ENCODE results near the gene IL15RA. TPM values are rescaled to one million over a fixed set of nuclear protein-coding genes. Genes with fewer than 3 reads are reported as not detected.

IL15RA gene
- total and polyA plus RNA-seq, 5 donors from 2014 or later, result 9.1 to 17.7 (median 9.9) TPM

GRCh38 chr10:5956146-5956936 lies 21.0 kb downstream of the IL15RA start:
- Mint-ChIP-seq H3K4me1 (no peaks in the 10 kb centered on the region), H3K4me3 (no peak overlapping the region), H3K9me3 (no peaks in the 10 kb centered on the region), H3K36me3 (peaks cover 25% of the 10 kb centered on the region), H3K27ac (no peak overlapping the region), H3K27me3 (no peaks in the 10 kb centered on the region)
- Histone ChIP-seq H3K4me1 (ENCODE audit: control insufficient read depth, insufficient read depth, low read length, poor library complexity, severe bottlenecking) (no peaks in the 10 kb centered on the region), H3K9me3 (ENCODE audit: control insufficient read depth in 2 of 2, low read length in 2 of 2) (no peaks in the 10 kb centered on the region), H3K36me3 (ENCODE audit: control insufficient read depth, insufficient read depth, low read length) (peaks cover 43% of the 10 kb centered on the region), H3K4me3 (ENCODE audit: low read depth, low read length) (no peak overlapping the region), H3K27ac (ENCODE audit: insufficient read depth, low read length, poor library complexity, severe bottlenecking) (no peak overlapping the region), H3K27me3 (ENCODE audit: control insufficient read depth, insufficient read depth, low read length) (no peaks in the 10 kb centered on the region)
- DNase-seq (no peak), ATAC-seq (ENCODE audit: low read depth in 2 of 2) (no peak)

- Mint-ChIP-seq H3K36me3 (peaks cover 13% of the 10 kb centered on the region), H3K27me3 (no peaks in the 10 kb centered on the region), H3K9me3 (no peaks in the 10 kb centered on the region), H3K4me3 (peak overlapping the region in 1 of 4 donors; percentile 28), H3K27ac (peak overlapping the region in 1 of 3 donors; percentile 67), H3K4me1 (peaks cover 0 to 3% (median 1%) of the 10 kb centered on the region in 4 donors)
- H3K4me1 ChIP-seq (ENCODE audit: control insufficient read depth, insufficient read depth, low read length, poor library complexity, severe bottlenecking), result no peaks in the 10 kb centered on the region
- no peak overlapping the region for H3K27ac ChIP-seq (ENCODE audit: insufficient read depth, low read length, poor library complexity, severe bottlenecking)
- no peaks in the 10 kb centered on the region for H3K9me3 ChIP-seq (ENCODE audit: control insufficient read depth in 2 of 2, low read length in 2 of 2)
- DNase-seq (no peak), ATAC-seq (ENCODE audit: low read depth in 2 of 2) (no peak)
- H3K36me3 ChIP-seq (ENCODE audit: control insufficient read depth, insufficient read depth, low read length), result peaks cover 26% of the 10 kb centered on the region
- no peak overlapping the region for H3K4me3 ChIP-seq (ENCODE audit: low read depth, low read length)
- H3K27me3 ChIP-seq (ENCODE audit: control insufficient read depth, insufficient read depth, low read length), result no peaks in the 10 kb centered on the region
Measured at GRCh38 chr10:5953676-5954075, 23.7 kb downstream of the IL15RA start.

DNA sequence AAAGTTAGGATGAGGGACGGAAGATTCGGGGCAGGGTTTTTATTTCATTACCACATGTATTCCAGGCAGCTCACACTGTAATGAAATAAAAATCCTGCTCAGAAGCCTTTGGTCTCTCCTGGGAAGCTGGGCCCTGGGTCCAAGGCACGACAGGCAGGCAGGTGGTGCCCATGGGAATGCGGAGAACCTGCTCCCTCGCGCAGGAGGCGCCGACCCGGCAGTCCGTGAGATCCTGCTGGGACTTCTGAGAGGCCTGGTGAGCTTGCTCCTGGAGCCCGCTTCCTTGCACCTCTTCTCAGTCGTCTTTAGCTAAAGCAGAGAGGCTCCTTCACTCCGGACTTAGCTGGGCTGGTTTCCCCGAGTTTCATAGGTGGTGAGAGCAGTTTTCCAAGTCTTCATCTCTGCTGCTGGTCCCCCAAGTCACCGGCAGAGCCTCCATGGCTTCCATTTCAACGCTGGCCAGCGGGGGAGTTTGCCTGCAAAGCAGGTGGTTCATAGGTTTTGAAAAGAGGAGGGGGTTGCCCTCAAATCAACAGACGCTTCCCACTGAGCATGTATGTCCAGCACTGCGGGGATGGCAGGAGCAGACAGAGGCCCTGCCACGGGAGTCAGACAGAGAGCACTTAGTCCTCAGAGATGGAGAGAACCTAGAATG lies 24.5 kb downstream of the IL15RA start:
- Mint-ChIP-seq H3K27me3 (no peaks in the 10 kb centered on the region), H3K36me3 (peaks cover 10% of the 10 kb centered on the region), H3K4me1 (peaks cover 0 to 3% (median 1%) of the 10 kb centered on the region in 4 donors), H3K9me3 (no peaks in the 10 kb centered on the region), H3K27ac (peak overlapping the region in 2 of 3 donors; percentile 67 to 73), H3K4me3 (no peak overlapping the region)
- no peaks in the 10 kb centered on the region for H3K27me3 ChIP-seq (ENCODE audit: control insufficient read depth, insufficient read depth, low read length)
- no peaks in the 10 kb centered on the region for H3K4me1 ChIP-seq (ENCODE audit: control insufficient read depth, insufficient read depth, low read length, poor library complexity, severe bottlenecking)
- H3K36me3 ChIP-seq (ENCODE audit: control insufficient read depth, insufficient read depth, low read length), result peaks cover 22% of the 10 kb centered on the region
- no peak overlapping the region for H3K4me3 ChIP-seq (ENCODE audit: low read depth, low read length)
- H3K27ac ChIP-seq (ENCODE audit: insufficient read depth, low read length, poor library complexity, severe bottlenecking), result no peak overlapping the region
- ATAC-seq (ENCODE audit: low read depth in 2 of 2) (no peak), DNase-seq (no peak)
- no peaks in the 10 kb centered on the region for H3K9me3 ChIP-seq (ENCODE audit: control insufficient read depth in 2 of 2, low read length in 2 of 2)

DNA sequence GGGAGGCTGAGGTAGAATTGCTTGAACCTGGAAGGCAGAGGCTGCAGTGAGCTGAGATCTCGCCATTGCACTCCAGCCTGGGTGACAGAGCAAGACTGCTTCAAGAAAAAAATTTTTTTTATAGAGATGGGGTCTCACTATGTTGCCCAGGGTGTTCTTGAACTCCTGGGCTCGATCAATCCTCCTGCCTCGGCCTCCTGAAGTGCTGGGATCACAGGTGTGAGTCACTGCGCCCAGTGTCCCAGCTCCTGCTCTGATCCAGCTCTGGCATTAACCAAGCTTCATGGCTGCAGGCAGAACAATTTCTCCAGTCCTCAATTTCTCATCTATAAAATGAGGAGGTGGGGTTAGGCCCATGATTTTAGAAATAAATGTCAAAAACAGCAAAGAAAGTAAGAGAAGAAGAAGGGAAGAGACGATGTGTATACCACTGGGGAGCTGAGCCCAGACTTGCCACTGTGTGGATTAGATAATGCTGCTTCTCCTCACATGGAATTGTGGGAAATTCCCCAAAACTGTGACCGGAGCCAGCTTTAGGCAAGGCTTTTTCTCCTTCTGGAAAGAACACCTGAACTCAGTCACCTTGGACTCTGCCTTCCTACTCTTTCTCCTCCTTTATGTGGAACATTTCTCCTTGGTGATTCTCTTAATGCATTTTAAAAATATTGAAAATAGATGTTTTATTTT lies 25.5 kb downstream of the IL15RA start:
- no peak for DNase-seq
- Histone ChIP-seq H3K27ac (ENCODE audit: insufficient read depth, low read length, poor library complexity, severe bottlenecking) (no peak overlapping the region), H3K4me3 (ENCODE audit: low read depth, low read length) (no peak overlapping the region), H3K9me3 (ENCODE audit: control insufficient read depth in 2 of 2, low read length in 2 of 2) (no peaks in the 10 kb centered on the region), H3K36me3 (ENCODE audit: control insufficient read depth, insufficient read depth, low read length) (peaks cover 21% of the 10 kb centered on the region), H3K27me3 (ENCODE audit: control insufficient read depth, insufficient read depth, low read length) (no peaks in the 10 kb centered on the region), H3K4me1 (ENCODE audit: control insufficient read depth, insufficient read depth, low read length, poor library complexity, severe bottlenecking) (no peaks in the 10 kb centered on the region)
- Mint-ChIP-seq H3K9me3 (no peaks in the 10 kb centered on the region), H3K4me3 (no peak overlapping the region), H3K27me3 (no peaks in the 10 kb centered on the region), H3K4me1 (peaks cover 0 to 3% (median 1%) of the 10 kb centered on the region in 4 donors), H3K36me3 (peaks cover 9% of the 10 kb centered on the region), H3K27ac (peak overlapping the region in 1 of 3 donors; percentile 78)
- no peak for ATAC-seq (ENCODE audit: low read depth in 2 of 2)

DNA sequence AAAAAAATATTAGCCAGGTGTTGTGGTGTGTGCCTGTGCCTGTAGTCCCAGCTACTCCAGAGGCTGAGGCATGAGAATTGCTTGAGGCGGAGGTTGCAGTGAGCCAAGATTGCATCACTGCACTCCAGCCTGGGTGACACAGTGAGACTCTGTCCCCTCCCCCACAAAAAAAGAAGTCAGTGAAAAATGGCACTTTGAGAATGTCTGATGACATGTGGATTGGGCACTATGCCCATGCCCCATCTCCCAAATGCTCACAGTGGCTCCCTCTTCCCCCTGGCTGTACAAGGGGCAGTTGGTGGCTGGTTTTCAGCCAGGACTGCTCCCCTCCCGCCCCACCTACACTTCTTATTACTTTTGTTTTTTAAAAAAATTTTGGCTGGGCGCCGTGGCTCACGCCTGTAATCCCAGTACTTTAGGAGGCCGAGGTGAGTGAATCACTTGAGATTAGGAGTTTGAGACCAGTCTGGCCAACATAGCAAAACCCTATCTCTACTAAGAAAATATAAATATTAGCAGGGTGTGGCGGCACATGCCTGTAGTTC lies 26.1 kb downstream of the IL15RA start:
- no peaks in the 10 kb centered on the region for H3K27me3 Mint-ChIP-seq
- no peaks in the 10 kb centered on the region for H3K27me3 ChIP-seq (ENCODE audit: control insufficient read depth, insufficient read depth, low read length)
- H3K4me3 Mint-ChIP-seq, result no peak overlapping the region
- H3K9me3 Mint-ChIP-seq, result no peaks in the 10 kb centered on the region
- DNase-seq (no peak), ATAC-seq (ENCODE audit: low read depth in 2 of 2) (no peak)
- peak overlapping the region in 1 of 3 donors; percentile 51 for H3K27ac Mint-ChIP-seq
- no peak overlapping the region for H3K27ac ChIP-seq (ENCODE audit: insufficient read depth, low read length, poor library complexity, severe bottlenecking)
- H3K4me1 Mint-ChIP-seq, result peaks cover 0 to 3% (median 1%) of the 10 kb centered on the region in 4 donors
- H3K4me3 ChIP-seq (ENCODE audit: low read depth, low read length), result no peak overlapping the region
- no peaks in the 10 kb centered on the region for H3K9me3 ChIP-seq (ENCODE audit: control insufficient read depth in 2 of 2, low read length in 2 of 2)
- peaks cover 16% of the 10 kb centered on the region for H3K36me3 ChIP-seq (ENCODE audit: control insufficient read depth, insufficient read depth, low read length)
- H3K36me3 Mint-ChIP-seq, result peaks cover 7% of the 10 kb centered on the region
- no peaks in the 10 kb centered on the region for H3K4me1 ChIP-seq (ENCODE audit: control insufficient read depth, insufficient read depth, low read length, poor library complexity, severe bottlenecking)

GRCh38 chr10:5949009-5949759 lies 28.2 kb downstream of the IL15RA start:
- H3K36me3 ChIP-seq (ENCODE audit: control insufficient read depth, insufficient read depth, low read length), result peaks cover 14% of the 10 kb centered on the region
- H3K4me1 Mint-ChIP-seq, result peaks cover 0 to 8% (median 2%) of the 10 kb centered on the region in 4 donors
- ATAC-seq (ENCODE audit: low read depth in 2 of 2) (peak in 1 of 2 donors; percentile 58), DNase-seq (peak in 1 of 3 donors; percentile 44)
- no peak overlapping the region for H3K27ac ChIP-seq (ENCODE audit: insufficient read depth, low read length, poor library complexity, severe bottlenecking)
- no peaks in the 10 kb centered on the region for H3K9me3 ChIP-seq (ENCODE audit: control insufficient read depth in 2 of 2, low read length in 2 of 2)
- H3K4me3 Mint-ChIP-seq, result no peak overlapping the region
- no peaks in the 10 kb centered on the region for H3K9me3 Mint-ChIP-seq
- no peaks in the 10 kb centered on the region for H3K4me1 ChIP-seq (ENCODE audit: control insufficient read depth, insufficient read depth, low read length, poor library complexity, severe bottlenecking)
- H3K27me3 ChIP-seq (ENCODE audit: control insufficient read depth, insufficient read depth, low read length), result no peaks in the 10 kb centered on the region
- peaks cover 6% of the 10 kb centered on the region for H3K36me3 Mint-ChIP-seq
- no peaks in the 10 kb centered on the region for H3K27me3 Mint-ChIP-seq
- peak overlapping the region in 1 of 3 donors; percentile 68 for H3K27ac Mint-ChIP-seq
- no peak overlapping the region for H3K4me3 ChIP-seq (ENCODE audit: low read depth, low read length)

- H3K27ac Mint-ChIP-seq, result no peak overlapping the region
- Histone ChIP-seq H3K36me3 (ENCODE audit: control insufficient read depth, insufficient read depth, low read length) (peaks cover 10% of the 10 kb centered on the region), H3K4me3 (ENCODE audit: low read depth, low read length) (no peak overlapping the region), H3K9me3 (ENCODE audit: control insufficient read depth in 2 of 2, low read length in 2 of 2) (no peaks in the 10 kb centered on the region), H3K27me3 (ENCODE audit: control insufficient read depth, insufficient read depth, low read length) (no peaks in the 10 kb centered on the region), H3K4me1 (ENCODE audit: control insufficient read depth, insufficient read depth, low read length, poor library complexity, severe bottlenecking) (no peaks in the 10 kb centered on the region), H3K27ac (ENCODE audit: insufficient read depth, low read length, poor library complexity, severe bottlenecking) (no peak overlapping the region)
- H3K27me3 Mint-ChIP-seq, result peaks cover 7% of the 10 kb centered on the region
- peaks cover 0 to 8% (median 2%) of the 10 kb centered on the region in 4 donors for H3K4me1 Mint-ChIP-seq
- H3K9me3 Mint-ChIP-seq, result no peaks in the 10 kb centered on the region
- ATAC-seq (ENCODE audit: low read depth in 2 of 2) (no peak), DNase-seq (no peak)
- H3K36me3 Mint-ChIP-seq, result peaks cover 3% of the 10 kb centered on the region
- H3K4me3 Mint-ChIP-seq, result no peak overlapping the region
Measured at GRCh38 chr10:5948208-5948585, 29.1 kb downstream of the IL15RA start.

All from CD4-positive, CD25-positive, alpha-beta regulatory T cell (primary cell).